GM12875 (cell line): ENCODE results near the gene ERMARD.

Experiments
- H3K4me3 ChIP-seq: one replicate; pipeline ENCODE4 v1.5.1; 2011; ENCODE audit warnings: low read depth, low read length, control low read depth
- TF ChIP-seq, protein P1 (sequence below): IDR thresholded peaks from 2 replicates; pipeline ENCODE4 v1.5.1; 2011; ENCODE audit warnings: low read depth, mild to moderate bottlenecking, control low read depth, inconsistent platforms, low read length, moderate library complexity, borderline replicate concordance; ENCODE audit not compliant: insufficient read depth

ERMARD gene

DNA sequence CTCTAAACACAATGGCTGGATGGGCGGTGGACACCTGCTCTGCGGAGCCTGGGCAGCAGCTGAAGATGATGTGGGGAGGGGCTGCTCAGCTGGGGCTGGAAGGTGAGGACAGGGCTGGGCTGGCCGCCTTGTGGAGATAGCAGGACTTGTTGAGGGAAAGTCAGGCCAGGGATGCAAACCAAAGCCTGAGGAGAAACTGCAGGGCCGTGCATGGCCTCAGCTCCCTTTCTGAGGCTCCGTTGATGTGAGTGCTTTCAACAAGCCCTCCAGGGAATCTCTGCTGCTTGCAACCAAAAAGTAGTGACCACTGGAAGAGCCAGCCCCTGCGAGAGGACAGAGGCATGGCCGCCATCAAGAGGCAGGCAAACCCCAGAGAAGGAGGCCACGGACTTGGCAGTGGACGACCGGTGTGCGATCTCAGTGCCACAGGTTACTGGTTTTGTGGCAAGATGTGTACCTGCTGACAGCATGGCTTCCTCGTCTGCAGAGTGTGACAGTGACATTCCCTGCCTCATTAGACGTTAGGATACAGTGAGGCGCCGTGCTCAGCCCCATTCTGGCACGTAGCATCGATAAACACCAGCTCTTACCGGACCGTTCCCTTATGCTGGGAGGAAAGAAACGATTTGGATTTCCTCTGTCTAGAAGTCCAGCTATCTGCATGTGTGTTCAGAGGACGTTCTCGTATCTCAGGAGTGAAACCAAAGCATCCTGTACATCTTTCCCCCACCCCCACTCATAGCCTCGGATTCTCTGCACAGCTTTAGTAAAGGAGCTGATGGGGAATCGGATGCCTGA lies 37.9 kb downstream of the ERMARD start:
- TF ChIP-seq, protein P1, sequence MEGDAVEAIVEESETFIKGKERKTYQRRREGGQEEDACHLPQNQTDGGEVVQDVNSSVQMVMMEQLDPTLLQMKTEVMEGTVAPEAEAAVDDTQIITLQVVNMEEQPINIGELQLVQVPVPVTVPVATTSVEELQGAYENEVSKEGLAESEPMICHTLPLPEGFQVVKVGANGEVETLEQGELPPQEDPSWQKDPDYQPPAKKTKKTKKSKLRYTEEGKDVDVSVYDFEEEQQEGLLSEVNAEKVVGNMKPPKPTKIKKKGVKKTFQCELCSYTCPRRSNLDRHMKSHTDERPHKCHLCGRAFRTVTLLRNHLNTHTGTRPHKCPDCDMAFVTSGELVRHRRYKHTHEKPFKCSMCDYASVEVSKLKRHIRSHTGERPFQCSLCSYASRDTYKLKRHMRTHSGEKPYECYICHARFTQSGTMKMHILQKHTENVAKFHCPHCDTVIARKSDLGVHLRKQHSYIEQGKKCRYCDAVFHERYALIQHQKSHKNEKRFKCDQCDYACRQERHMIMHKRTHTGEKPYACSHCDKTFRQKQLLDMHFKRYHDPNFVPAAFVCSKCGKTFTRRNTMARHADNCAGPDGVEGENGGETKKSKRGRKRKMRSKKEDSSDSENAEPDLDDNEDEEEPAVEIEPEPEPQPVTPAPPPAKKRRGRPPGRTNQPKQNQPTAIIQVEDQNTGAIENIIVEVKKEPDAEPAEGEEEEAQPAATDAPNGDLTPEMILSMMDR, result no peak
- no peak overlapping the region for H3K4me3 ChIP-seq

DNA sequence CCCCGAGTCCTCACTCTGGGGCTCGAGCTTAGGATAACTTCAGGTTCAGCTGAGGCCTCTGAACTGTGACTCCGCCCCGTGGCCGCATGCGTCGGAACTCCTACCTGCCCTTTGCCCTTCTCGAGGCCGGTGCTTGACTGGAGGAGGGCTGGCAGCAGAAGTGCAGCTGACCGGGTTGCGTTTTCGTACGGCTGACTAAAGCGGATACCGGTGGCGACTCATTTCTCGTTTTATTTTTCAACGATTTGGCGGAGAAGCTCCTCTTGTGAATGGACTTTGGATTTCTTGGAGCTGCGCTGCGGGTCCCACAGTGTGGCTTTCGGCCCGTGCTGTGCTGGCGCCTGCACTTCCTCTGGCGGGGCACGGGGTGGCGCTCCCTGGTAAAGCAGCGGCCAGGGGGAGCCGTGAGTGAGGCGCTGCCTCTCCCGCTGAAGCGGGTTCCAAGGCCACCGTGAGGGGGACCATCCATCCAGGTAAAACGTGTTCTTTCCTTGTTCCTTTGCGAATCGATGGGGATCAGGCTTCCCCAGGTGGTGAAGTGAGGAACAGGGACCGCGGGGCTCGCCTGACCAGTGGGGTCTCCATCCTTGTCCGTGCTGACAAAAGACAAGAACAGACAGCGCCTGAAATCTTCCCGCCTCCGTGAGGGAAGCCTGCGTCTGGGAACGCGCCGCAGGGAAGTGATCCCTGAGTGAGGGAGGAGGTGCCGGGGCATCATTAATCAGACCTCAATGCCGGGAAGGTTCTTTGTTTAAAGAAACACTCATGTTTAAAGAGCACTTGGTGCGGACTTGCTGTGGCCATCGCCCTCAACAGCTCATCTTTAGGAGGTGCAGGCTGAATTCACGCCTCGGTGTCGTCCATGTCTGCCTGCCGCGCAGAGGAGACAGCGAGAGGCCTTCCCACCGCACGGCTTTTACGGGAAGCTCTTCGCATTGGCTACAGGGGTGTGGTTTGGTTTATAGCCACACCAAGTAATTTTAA lies 38.8 kb downstream of the ERMARD start:
- TF ChIP-seq, protein P1, result peak; percentile 95
- H3K4me3 ChIP-seq, result peak overlapping the region; percentile 3

DNA sequence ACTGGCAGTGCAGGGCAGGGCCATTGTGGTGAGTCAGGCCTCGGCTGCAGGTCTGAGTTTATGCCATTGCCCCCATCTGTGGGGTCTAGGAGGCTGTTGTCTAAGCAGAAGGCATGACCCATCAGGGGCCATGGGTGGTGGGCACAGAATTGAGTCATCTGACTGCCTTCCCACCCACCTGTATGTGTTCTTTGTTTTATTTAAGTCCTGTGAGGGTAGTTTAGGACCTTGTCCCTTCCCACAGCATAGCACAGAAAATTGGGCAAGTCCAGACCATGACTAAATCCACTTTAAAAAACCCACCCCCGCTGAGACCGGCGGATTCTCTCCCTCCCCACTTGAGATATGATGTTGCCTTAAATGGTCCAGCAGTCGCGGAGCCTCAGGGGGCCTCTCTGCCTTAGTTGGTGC lies 40.3 kb downstream of the ERMARD start:
- H3K4me3 ChIP-seq, result no peak overlapping the region
- TF ChIP-seq, protein P1, result no peak

DNA sequence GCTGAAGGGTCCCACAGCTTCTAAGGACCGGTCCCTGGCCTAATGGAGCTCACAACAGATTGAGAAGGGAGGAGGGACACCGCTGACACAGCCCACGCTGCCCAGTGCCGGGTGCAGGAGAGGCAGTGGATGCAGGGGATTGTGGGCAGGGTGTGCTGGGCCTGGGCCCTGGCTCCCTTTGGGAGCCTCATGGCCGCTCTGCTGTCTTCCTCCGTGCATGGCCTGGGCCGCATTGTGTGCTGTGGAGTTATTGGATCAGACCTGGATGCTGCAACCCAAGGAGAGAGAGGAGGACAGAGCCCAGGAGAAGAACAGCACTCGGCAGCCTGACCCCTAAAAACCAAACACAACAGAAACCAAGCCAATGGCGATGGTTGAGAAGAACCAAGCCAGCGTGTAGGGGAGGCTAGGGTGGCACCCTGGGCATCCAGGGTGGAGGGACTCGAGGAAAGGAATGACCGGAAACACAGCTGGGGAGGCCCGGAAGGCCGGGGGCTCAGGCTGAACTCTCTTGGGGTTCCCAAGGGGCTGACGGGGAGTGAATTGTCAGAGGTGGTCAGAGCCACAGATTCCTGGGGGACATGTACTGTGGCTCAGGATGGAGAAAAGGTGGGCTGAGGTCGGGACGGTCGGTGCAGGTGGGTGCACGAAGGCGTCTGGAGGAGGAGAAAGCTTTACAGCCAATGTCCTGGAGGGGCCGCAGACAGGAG lies 41.0 kb downstream of the ERMARD start:
- no peak overlapping the region for H3K4me3 ChIP-seq
- TF ChIP-seq, protein P1, result no peak

DNA sequence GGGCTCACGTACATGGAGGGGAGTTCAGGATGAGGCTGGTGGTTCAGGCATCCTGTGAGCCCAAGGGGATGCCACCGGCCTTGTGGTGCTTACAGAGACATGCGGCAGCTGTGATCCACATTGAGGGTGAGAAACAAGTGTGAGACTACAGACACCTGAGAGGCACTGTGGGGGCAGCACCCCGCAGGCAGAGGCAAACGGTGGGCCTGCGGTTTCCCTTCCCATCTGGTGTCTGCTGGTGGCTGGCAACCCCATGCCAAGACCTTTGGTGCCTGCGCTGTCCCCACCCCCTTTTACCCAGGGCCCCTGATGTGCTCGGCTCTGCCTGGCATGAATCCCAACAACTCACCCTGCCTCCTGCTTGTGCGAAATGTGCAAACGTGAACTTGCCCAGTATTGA lies 42.0 kb downstream of the ERMARD start:
- no peak overlapping the region for H3K4me3 ChIP-seq
- TF ChIP-seq, protein P1, result no peak

DNA sequence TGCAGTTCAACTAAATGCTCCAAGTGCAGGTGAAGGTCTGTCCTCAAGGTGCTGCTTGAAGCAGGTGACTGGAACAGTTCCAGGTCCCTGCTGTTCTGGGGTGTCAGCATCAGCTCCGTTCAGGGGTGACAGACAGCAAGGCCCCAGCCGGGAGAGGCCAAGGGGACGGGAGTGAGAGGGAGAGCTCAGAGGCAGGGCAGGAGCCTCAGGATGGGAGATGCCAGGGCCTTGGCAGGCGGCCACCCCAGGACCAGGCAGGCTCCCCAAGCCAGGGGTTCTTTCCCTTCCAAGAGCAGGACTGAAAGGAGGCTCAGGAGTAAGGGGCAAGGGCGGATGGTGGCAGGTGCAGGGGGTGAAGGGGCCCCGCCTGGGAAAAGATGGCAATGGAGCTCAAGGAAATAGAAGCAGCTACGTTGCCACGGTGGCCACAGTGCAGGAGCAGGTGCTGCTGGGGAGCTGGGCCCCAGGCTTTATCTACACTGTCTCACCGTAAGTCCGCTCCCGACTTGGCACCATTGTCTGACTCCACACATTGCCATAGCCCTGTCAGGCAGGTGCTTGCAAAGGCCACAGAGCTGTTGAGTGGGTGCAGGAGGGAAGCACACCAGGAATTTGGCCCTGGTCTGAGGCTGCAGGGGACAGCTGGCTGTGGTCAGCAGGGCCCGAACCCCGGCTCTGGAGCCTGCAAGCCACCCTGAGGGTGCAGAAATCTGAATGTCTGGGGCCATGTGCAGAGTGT lies 43.1 kb downstream of the ERMARD start:
- TF ChIP-seq, protein P1, result no peak
- no peak overlapping the region for H3K4me3 ChIP-seq
